NCI-H82 treated with DMSO at 0.1 percent for 48 hours (cell line): ENCODE results near the gene MMP8.
"Not testable (repeated sequence)": the region's sequence is repeated elsewhere in the genome, so short reads cannot be mapped to it uniquely, and the experiment has no call there.

Experiments used
- DNase-seq: peaks from one replicate; lab custom pipeline; 2025; ENCODE audit not compliant: unreplicated experiment; lab: John Stamatoyannopoulos, UW

Gene MMP8

DNA sequence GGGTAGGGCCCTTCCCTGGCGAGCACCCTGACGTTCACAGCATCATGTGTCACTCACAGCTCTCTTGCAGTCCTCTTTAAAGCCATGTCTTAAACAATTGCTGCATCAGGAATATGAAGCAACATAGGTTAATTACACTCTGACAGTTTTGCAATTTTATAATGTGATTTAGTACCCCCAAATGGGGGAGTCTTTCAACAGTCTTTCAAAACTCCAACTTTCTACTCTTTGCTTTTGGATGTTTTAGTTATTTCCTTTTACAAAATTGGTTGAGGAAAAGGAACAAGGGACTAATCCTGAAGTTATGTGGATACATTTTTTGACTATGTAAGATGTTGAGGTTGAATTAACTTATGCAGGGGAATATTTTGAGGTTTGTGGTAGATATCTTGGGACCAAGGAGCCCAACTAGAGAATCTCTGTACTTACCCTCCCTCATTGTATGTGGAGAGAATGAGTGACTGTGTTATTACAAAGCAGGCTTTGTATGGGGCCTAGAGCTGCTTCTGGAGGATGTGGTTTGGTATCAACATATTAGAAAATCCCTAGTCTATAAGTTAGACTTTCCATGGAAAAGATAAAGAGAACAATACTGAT, at the start of gene MMP8:
Gene MMP8 (minus strand): TSS at position 51 of the 597 bp plus-strand sequence. CDS start 99 bp downstream, outside the sequence.
- DNase-seq = no peak

GRCh38 chr11:102773386-102773785, 48.6 kb upstream of the MMP8 start:
- DNase-seq = no peak

- no peak for DNase-seq
Measured at GRCh38 chr11:102771351-102771750, 46.6 kb upstream of the MMP8 start.

DNA sequence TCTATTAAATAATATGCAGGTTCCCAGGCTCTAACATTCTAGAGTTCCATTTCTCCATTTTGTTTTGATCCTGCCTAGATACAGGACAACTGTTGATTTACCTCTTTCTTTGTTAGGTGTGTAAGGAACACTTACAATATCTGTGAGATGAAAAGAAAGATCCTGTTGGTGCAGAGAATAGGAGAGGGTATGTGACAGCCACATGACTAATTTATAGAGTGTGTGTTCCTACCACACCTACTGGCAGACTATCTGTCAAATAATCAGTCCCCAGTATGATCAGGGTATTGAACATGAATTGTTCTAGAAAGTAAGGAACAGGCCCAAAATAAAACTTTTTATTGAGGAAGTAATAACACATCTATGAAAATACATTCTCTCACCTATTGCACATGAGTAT, 45.4 kb upstream of the MMP8 start:
- DNase-seq = no peak

DNA sequence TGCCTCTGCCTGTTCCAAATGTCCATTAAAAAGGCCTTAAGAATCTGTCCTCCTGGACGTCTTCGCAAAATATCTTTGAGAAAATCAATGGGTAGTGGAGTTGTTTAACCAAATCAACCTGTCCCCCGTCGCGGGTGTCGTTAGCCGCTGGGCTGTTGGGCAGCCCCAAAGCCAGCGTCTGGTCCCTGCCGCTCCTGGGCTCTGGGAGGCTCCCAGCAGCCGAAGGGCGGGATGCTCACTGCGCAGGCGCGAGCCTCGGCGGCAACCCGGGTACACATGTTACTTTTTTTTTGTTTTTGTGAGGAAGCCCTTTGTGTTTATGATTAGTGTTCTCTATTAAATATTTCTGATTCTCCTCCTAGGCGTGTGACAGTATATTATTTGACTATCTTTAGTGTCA, 43.0 kb upstream of the MMP8 start:
- no peak for DNase-seq

DNA sequence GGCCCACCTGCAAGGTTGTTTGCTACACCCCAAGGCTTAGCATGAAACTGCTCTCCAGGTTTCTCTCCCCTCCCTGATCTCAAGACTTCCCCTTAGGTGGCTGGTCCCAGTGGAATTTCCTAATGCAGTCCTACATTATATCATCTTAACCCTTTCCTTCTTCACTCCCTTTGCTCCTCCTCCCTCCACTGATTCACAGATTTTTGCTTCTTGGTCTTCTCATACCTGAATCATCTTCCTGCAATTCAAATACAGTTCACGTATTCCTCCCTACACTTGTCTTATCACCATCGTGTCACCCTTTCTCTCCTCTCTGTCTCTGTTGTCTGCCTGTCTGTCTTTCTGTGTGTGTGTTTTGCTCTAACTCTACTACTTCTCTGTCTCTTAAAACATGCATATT, 38.7 kb upstream of the MMP8 start:
- no peak for DNase-seq

- no peak for DNase-seq
Measured at GRCh38 chr11:102762361-102762767, 37.6 kb upstream of the MMP8 start.

GRCh38 chr11:102761646-102762238, 37.0 kb upstream of the MMP8 start:
- DNase-seq = no peak

DNA sequence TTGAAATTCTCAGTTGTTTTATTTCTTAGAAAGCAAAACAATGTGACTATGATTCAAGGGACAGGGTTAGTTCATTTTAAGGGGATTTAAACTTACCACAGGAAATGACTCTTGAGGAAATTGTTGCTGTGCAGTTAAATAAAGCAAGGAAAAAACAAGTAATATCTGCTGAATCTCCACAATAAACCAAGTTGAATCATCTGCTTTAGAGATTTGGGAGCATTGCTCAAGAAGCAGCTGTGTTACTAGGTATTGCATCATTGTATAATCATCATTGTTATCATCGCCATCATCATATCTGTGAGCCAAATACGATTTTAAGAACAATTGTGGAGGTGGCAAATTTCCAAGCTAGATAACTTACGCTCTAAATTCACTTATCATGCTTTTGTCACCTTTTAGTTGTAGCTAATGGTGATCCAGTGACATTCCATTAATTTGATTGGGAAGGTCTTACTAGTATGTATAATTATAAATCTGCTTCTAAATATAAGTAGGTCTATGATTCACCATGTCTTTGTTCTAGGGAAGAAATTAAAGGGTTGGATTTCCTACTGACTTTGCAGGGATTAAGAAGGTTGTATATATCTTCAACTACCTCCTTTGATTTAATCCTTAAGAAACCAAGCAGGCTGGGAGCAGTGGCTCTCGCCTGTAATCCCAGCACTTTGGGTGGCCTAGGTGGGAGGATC, 35.7 kb upstream of the MMP8 start:
- DNase-seq = no peak

DNA sequence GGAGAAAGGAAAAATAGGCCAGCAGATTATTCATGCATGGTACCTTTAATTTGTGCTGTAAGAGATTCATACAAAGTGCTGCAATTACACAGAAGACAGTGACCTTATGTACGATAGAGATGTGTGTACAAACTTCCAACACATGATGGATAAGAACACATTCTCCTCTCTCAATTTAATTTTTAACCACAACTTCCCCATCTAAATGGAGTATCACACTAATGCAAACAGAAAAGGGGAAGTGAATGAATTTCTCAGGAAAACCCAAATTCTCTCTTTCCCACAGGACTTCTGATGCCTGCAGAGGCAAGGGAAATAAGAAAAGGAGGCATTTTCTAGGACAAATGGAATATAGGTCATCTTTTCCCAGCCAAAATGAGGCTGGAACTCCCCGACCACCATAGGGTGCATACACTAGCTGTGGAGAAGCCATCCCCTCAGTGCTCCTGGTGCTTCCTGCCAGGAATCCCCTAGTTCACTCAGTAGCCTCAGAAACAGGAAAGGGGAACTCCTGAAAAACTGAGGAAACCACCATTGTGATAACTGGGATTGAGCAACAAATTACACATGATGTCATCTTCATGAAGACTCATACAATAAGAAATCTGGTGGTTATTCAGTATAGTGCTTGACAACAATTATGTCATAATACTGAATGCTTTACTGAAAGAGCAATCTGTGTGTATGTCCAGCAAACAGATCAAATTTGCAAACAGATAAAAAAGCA, 33.2 kb upstream of the MMP8 start:
- no peak for DNase-seq

DNA sequence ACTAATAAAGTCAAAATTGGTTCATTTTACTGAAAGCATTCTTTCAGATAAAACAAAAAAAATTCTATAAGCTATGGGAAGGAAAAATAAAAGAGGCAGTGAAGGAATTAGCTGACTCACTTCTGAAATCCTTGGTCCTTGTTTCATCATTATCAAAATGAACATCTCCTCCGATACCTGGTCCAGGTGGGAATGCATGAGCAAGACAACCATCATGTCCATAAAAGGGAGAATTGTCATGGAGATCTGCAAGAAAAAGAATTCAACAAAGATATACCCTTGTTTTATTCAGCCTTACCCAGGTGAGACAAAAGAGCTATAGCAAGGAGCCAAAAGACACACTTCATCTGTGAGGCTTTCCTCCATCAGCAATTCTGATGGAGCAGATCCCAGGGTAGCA, 28.5 kb upstream of the MMP8 start:
- no peak for DNase-seq

DNA sequence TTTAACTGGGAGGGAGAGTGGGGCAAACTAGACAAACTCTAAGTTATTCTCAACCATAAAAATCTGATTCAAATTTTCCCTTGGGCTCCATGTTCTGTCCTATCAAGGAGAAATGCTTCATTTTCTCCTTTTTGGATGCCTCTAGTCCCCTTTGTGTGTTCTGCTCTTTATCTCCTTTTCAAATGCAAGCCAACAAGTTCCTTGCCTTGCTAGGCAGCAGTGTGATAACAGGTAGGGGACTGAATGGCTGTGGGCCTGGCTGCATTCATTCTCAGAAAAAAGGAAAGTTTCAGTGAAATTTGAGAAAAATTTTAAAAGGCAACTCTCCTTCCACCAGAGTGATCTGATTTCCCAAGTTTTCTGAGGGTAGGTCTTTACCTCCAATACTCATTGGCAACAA, 26.9 kb upstream of the MMP8 start:
- DNase-seq = no peak

DNA sequence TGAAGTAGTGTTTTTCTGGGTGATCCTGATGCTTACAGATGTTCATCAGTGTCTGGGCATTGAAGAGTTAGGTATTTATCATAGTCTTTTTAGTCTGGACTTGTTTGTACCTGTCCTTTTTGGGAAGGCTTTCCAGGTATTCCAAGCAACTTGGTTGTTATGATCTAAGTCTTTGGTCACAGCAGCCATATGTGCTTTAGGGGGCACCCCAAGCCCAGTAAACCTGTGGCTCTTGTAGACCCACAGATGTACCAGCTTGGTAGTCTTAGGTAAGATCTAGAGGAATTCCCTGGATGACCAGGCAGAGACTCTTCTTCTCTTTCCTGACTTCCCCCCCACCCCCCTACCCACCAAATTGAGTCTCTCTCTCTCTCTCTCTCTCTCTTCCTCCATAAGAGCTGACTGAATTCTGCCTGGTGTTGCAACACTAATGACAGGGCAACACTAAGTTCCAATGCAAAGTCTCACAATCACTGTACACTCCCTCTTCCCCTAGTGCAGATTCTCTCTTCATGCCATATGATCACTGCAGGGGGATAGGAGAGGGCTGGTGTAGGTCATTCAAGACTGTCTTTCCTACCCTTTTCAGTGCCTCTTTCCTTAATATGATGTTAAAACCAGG, 24.5 kb upstream of the MMP8 start:
- no peak for DNase-seq

GRCh38 chr11:102746746-102747578, 22.2 kb upstream of the MMP8 start:
- not testable (repeated sequence) for DNase-seq

GRCh38 chr11:102734650-102735049, 9.9 kb upstream of the MMP8 start:
- no peak for DNase-seq

- peak; percentile 35 for DNase-seq
Measured at GRCh38 chr11:102733232-102733875, 8.6 kb upstream of the MMP8 start.

GRCh38 chr11:102730944-102731343, 6.2 kb upstream of the MMP8 start:
- not testable (repeated sequence) for DNase-seq

- DNase-seq = no peak
Measured at GRCh38 chr11:102729849-102730815, 5.4 kb upstream of the MMP8 start.

GRCh38 chr11:102727890-102728289, 3.1 kb upstream of the MMP8 start:
- DNase-seq = no peak
